Activated T-cell treated with anti-CD3 and anti-CD28 coated beads for 24 hours (primary cell): ENCODE measurements around the gene OR2J2.
"Not testable (repeated sequence)": the region's sequence is repeated elsewhere in the genome, so short reads cannot be mapped to it uniquely, and the experiment has no call there.

Experiments used
- DNase-seq: peaks from one replicate; pipeline ENCODE4 v3.0.0-alpha.2; 2020; ENCODE audit warnings: low read depth

OR2J2 gene

DNA sequence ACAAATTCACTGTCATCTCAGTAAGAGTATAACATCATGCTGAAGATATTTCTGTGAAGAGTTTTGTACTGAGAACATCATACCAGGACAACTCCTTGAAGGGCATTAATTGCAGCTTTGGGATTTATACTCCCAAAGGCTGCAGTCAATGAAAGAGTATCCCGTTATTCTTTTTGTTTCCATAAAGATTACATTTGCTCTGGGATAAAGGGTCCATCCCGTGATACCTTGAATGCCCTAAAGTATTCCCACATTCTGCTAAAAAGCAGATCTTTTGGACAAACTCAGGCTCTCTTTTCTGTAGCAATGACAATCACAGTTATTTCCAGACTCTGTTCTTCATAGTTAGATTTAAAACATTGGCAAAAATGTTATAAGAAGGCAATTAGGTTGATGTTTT lies at the start of gene OR2J2:
Gene OR2J2 (plus strand): TSS at position 301 of the 400 bp plus-strand sequence. CDS start 2,729 bp downstream, outside the sequence.
- DNase-seq: not testable (repeated sequence)

DNA sequence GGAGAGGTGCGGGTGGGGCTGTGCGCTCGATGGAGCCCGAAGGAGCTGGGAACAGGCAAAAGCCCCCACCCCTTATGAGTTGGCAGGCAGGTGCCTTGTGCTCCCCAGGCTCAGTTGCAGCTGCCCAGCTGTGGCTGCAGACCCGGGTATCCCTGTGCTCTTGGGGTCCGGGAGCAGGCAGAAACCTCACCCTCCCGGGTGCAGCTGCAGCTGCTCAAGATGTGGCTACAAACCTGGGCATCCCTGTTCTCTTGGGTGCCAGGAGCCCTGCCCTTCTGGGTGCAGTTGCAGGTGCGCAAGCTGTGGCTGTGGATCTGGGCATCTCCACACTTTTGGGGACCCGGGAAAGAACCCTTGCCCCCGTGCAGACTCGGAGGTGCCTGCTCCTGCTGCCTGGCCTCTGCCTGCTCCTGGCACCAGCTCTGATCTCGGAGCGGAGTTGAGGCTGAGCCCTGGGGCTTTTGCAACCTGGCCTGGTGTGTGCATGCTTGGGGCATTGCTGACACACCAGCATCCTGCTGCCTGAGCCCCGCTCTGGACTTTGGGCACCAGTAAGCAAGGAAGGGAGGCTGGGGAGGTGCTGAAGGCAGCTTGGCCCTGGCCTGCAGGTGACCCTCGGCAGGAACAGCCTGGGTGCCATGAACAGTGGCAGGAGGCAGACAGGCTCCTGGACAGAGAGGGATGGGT lies 41.2 kb upstream of the OR2J2 start:
- DNase-seq: no peak

DNA sequence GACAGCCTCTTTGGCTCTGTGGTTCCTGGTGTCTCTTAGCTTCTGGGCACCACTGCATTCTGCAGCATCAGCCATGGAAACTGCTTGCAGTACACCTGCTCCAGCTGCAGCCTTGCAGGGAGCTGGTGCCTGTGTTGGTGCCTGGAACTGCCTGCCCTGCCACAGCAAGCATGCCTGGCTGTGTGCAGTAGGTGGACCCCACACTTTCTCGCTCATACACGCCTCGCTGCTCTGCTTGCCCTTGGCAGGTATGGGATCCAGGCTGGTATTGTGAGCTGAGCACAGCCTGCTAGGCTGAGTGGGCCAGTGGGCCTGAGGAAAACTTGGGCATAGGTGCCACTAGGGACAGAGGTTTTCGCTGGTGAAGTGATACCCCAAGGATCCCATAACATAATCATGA lies 40.1 kb upstream of the OR2J2 start:
- DNase-seq: no peak

GRCh38 chr6:29131691-29132090 lies 39.0 kb upstream of the OR2J2 start:
- DNase-seq: no peak

DNA sequence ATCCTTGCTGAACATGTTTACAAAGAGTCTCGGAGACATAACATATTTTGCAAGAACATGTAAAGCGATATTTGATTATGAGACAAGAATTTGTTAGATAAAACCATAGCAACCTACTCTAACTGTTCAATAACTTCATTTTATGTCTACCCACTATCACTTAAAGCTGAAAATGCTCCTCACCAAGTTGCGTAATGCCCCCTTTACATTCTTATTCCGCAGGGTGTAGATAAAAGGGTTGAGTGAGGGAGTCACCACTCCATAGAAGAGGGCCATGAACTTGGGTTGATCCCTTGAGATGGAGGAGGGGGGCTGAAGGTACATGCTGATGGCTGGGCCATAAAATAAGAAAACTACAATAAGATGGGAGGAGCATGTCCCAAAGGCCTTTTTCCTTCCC lies 33.0 kb upstream of the OR2J2 start:
- no peak for DNase-seq

DNA sequence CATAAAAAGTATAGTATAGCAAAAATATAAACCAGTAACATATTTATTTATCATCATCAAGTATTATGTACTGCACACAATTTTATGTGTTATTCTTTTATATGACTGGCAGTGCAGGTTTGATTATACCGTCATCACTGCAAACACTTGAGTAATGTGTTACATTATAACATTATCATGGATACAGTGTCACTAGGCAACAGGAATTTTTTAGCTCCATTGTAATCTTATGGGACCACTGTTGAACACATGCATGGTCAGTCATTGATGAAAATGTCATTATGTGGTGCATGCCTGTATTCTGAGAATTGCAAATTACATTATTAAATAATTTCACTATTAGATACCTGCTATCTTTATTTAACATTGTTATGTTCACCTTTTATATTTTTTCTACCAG lies 29.1 kb upstream of the OR2J2 start:
- DNase-seq: no peak

- no peak for DNase-seq
These were observed 28.4 kb upstream of the OR2J2 start for GRCh38 chr6:29142309-29142708.

- no peak for DNase-seq
These were observed 24.5 kb upstream of the OR2J2 start for GRCh38 chr6:29146179-29146578.

GRCh38 chr6:29147074-29147473 lies 23.6 kb upstream of the OR2J2 start:
- no peak for DNase-seq

DNA sequence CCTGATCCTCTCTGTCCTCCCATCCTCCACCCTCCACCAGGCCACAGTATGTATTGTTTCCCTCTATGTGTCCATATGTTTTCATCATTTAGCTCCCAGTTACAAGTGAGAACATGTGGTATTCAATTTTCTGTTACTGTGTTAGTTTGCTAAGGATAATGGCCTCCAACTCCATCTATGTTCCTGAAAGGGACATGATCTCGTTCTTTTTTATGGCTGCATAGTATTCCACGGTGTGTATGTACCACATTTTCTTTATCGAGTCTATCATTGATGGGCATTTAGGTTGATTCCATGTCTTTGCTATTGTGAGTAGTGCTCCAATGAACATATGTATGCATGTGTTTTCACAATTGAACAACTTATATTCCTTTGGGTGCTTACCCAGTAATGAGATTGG lies 21.3 kb upstream of the OR2J2 start:
- DNase-seq: not testable (repeated sequence)

DNA sequence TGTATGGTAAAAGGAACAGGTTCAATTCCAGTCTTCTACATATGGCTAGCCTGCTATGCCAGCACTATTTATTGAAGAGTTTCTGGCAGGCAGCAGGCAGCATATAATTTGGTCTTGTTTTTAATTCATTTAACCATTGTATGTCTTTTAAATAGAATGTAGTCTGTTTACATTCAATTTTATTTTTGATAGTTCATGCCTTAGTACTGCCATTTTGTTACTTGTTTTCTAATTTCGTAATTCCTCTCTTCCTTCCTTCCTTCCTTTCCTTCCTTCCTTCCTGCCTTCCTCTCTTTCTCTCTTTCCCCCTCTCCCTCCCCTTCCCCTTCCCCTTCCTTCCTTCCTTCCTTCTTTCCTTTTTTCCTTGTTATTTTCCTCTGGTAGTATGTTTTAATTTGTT lies 17.6 kb upstream of the OR2J2 start:
- no peak for DNase-seq

GRCh38 chr6:29155182-29155581 lies 15.5 kb upstream of the OR2J2 start:
- not testable (repeated sequence) for DNase-seq

GRCh38 chr6:29159922-29160321 lies 10.8 kb upstream of the OR2J2 start:
- DNase-seq: not testable (repeated sequence)

GRCh38 chr6:29165571-29165970 lies 5.1 kb upstream of the OR2J2 start:
- not testable (repeated sequence) for DNase-seq

DNA sequence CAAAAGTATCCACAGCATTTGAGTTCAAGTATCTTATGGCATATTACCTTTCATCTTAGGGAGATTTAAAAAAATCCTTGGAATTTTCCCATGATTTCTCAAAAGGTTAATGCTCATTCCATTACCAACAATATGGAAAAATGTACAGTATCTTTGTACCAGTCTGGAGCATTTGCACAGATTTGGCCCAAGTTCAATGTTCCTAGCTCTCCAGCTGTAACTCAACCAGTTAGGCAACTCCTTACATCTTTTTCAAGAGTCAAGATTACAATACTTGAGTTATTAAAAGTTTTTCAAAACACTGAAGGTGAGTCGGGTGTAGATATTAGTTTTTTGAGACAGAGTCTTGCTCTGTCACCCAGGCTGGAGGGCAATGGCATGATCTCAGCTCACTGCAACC lies 1.0 kb downstream of the OR2J2 start:
- no peak for DNase-seq

GRCh38 chr6:29183594-29183993 lies 12.9 kb downstream of the OR2J2 start:
- DNase-seq: no peak

DNA sequence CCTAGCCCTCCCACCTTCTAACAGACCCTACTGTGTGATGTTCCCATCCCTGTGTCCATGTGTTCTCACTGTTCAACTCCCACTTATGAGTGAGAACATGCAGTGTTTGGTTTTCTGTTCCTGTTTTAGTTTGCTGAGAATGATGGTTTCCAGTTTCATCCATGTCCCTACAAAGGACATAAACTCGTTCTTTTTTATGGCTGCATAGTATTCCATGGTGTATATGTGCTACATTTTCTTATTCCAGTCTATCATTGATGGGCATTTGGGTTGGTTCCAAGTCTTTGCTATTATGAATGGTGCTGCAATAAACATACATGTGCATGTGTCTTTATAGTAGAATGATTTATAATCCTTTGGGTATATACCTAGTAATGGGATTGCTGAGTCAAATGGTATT lies 18.0 kb downstream of the OR2J2 start:
- not testable (repeated sequence) for DNase-seq

- no peak for DNase-seq
These were observed 30.3 kb downstream of the OR2J2 start for GRCh38 chr6:29200767-29201662.

DNA sequence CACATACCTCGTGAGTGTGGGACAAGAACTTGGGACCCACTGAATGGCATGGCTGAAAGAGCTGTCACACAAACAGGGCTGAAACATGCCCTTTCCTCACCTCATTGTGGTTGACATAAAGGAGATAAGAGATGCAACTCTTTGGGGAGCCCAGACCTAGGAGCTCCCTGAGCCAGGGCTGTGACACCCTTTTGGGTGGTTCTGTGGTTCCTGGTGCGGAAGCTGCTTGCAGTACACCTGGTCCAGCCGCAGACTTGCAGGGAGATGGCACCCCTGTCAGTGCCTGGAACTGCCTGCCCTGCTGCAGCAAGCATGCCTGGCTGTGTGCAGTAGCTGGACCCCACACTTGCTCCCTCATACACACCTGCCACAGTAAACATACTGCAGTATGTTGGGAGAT lies 31.3 kb downstream of the OR2J2 start:
- no peak for DNase-seq

DNA sequence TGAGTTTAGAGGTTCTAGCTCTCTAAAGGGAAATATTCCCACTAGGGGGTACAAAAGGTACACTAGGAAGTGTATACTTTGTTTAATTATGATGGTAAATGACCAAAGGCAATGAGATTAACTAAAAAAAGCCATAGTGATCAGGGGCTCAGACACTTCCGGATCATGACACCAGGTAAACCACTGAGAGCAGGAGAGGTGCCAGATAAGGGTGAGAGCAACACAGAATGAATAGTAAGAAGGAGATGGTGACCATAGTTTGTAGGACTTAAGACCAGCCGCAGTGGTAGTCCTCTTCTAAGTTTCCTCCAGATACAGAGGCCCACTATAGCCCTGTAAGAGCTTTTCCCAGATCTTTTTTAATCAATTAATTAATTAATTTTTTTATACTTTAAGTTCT lies 40.8 kb downstream of the OR2J2 start:
- DNase-seq: no peak

- DNase-seq: no peak
These were observed 45.8 kb downstream of the OR2J2 start for GRCh38 chr6:29216528-29216927.

GRCh38 chr6:29217242-29217641 lies 46.5 kb downstream of the OR2J2 start:
- DNase-seq: not testable (repeated sequence)

DNA sequence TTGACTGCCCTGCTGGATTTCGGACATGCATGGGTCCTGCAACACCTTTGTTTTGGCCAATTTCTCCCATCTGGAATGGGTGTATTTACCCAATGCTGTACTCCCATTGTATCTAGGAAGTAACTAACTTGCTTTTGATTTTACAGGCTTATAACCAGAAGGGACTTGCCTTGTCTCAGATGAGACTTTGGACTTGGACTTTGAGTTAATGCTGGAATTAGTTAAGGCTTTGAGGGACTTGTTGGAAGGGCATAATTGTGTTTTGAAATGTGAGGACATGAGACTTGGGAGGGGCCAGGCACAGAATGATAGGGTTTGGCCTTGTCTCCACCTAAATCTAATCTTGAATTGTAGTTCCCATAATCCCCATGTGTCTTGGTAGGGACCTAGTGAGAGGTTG lies 47.3 kb downstream of the OR2J2 start:
- not testable (repeated sequence) for DNase-seq
